ENCODE data around the gene PHKG2.

The PHKG2 gene

DNA sequence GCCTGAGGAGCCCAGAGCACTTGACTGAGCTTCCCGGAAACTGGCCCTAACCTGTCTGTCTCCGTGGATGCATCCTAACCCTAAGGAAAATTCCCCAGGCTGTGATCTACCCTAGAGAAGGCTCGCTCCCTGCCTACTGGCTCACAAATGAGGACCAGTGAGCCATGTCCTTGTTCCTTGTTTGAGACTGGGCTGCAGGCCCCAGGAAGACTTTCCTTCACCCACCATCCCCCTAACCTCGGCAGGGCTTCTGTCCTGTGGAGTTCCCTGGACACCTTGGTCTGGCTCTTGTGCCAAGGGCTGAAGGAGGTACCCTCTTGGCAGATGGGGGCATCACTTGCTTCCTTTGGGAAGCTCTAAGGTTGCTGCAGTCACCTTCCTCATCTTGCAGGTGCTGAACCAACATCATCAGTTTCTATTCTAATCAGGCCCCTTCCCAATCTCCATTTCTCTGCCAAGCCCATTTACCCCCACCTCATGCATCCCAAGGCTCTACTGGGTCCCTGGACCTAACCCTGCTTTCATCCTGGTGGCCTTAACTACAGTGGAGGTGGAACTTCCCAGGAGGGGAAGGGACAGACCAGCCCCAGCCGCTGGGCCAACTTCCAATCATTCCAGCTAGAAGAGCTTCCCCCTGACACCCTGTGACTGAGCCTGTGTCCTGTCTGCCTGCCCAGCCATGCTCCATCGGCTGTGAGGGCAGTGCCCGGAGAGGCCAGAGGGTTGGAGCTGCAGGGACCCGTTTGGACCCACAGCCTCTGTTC, 26.3 kb downstream of the PHKG2 start:
- DNase-seq (ENCODE audit: low read depth in 2 of 2) = no peak

DNA sequence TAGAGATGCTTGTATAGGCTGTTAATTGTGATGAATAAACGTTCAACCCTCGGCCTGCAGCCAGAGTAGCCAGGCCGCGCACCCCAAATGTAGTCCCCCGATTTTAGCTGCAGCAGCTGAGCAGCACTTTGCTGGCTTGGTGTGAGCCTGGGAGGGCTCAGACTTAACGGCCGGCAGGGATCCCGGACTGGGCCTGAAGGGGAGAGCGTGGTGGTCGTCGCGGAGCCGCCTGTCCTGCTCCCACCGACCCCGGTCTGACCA, 26.8 kb downstream of the PHKG2 start:
- DNase-seq (ENCODE audit: low read depth in 2 of 2) = no peak

DNA sequence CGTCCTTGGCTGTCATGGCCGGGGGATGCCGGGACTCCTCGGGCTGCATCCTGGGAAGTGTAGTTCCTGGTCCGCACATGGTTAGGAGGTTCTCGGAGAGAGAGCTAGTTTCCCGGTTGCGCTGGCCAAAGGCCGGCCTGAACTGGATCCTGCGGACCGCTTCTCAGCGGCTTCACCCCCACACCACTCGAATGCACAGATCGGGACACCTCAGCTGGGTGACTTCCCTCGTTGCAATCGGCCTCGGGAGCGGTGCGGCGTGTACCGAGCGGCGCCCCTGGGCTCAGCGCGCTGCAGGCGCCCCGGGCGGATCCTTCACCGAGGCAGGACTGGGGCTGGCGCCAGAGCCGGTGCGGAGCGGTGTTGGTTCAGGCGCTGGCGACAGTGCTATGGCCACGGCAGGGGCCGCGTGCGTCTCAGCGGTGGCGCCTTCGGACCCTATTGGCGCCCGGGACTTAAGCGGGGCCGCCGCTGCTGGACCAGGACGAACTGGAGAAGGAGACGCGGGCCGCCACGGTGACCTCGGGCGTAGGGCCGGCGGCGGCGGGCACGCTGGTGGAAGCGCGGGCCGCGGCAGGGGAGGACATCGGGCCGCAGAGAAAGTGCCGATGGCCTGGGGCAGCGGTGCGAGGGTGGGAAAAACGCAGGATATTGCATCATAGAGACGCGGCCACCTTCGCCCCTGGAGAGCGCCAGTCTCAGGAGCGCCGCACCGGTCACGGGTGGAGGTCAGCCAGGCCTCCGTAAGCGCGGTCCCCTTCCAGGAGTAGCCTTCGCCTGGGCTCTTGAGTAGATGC, 27.4 kb downstream of the PHKG2 start:
- DNase-seq (ENCODE audit: low read depth in 2 of 2) = peak; percentile 28 to 42

DNA sequence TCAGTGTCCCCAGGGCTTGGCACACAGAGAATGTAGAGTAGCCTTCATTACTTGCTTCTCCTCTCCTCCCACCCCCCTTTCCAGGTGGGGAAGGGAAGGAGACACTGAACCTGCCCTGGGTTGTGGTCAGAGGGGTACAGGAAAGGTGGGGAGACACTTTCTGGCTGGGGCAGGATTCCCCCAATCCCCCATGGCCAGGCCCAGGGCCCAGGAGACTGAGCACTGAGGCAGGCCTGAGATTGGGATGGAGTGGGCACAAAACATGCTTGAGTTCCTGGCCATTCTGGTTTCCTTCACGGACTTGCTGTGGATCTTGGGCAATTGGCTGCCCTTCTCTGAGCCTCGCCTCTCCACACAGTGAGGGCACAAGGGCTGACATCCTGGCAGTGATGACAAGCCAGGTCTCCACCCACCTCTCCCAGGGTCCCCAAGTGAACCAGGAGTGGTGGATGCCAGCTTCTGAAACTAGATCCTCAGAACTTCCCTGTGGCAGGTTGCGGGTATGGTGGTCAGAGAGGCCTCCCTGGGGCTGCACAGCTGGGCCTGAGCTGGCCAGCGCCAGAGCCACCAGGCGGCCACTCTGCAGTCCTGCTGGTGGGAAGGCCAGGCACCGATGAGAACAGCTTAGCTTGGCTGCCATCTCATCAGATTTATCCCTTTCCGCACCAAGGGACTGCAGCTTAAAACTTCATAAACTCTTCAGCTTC, 29.5 kb downstream of the PHKG2 start:
- DNase-seq (ENCODE audit: low read depth in 2 of 2) = no peak

DNA sequence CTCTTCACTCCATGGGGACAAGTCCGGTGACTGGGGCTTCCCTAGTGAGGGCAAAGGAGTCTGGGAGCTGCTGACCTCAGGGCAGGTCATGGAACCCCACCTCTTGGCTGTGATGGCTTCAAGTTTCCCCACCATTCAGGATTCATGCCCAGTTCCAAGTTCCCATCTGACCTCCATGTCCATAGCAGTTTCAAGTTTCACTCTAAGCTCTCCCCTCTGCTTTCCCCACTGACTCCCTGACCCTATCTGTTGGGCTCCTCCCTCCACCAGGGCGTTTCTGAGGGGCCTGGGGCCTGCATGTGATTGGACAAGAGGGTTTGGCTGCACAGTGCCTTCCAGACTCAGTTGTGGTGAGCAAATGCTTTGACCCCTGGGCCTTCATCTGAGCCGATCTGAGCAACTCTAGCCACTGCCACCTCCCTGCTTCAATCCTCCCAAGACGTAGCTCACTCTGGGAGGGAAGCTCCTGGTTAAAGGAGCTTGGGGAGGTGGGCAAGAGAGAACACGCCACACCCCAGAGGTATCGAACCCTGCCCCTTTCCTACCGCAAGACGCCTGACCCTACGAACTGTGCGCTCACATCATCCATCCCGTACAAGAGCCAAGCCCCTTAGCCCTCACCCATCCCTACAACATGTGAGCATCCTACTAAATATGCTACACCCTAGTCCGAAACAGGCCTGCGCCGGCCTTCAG, 30.5 kb downstream of the PHKG2 start:
- DNase-seq (ENCODE audit: low read depth in 2 of 2) = no peak

DNA sequence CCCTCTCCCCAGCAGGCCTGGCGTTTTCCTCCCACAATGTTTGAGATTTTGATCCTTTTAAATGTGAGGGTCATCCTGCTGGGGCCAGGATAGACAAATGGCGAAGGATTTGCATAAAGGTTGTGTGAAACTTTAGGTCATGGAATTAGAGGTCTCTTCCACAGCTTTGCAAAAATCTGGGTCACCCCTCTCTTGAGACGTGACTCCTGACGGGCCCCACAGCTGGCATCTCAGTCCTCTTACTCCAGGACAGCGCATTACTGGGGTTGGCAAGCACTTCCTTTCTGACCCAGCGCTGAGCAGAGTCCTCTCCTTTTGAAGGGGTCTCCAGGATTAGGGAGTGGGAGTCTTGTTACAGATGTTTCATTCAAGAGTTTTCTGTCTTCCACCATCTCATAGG, 31.4 kb downstream of the PHKG2 start:
- no peak for DNase-seq (ENCODE audit: low read depth in 2 of 2)

DNA sequence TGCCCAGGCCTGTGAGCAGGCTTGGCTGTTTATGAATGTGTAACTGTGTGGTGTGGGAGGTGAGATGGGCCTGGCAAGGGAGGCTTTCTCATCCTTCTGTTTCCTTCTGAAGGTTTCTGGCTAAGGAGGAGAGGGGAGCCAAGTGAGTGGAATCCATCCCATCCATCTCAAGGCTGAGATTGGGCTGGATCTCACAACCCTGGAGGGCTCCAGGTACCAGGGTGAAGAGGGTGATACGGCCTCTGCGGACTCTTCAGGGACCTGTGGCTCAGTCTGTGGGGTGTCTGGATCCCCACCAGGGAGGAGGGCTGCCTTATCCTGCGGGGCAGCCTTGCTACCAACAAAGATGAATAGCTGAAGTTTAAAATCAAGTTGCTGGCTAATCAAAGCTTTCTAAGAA, 31.8 kb downstream of the PHKG2 start:
- DNase-seq (ENCODE audit: low read depth in 2 of 2) = no peak

DNA sequence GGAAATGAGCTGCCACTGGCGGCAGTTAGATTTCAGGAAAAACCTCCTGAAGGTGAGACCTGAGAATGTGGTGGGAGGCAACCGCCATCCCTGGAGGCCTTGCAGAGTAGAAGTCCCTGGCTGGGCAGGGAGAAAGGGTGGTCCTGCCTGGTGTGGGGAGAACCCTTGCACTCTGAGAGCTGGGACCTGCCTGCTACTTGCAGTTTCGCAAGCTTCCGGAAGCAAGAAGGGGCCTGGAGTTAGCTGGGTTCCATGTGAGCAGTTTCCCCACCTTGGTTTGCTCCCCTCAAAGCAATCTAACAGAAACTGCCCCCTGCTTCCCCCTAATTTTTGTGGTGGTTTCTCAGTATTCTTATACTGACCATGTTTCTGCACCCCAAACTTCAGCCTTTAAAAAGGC, 32.3 kb downstream of the PHKG2 start:
- no peak for DNase-seq (ENCODE audit: low read depth in 2 of 2)

DNA sequence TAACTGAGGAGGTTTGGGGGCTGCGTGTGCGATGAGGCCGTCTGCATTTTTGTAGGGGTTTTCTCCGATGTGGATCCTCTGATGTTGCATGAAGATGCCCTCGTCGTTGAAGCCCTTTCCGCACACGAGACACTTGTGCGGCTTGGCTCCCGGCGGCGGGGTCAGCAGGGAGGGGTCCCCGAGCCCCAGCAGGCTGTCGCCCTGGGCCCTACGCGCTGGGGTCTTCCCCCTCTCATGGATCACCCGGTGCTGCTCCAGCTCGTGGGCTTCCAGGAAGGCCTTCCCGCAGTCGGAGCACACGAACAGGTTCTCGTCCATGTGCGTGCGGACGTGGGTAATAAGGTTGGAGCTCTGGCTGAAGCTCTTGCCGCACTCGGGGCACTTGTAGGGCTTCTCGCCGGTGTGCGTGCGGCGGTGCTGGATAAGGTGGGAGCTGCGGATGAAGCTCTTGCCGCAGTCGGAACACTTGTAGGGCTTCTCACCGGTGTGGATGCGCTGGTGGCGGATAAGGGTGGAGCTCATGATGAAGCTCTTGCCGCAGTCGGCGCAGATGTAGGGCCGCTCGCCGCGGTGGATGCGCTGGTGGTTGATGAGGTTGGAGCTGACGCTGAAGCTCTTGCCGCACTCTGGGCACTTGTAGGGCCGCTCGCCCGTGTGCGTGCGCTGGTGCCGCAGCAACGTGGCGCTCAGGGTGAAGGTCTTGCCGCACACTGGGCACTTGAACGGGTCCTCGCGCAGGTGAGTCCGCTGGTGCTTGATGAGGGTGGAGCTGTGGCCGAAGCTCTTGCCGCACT, 34.5 kb downstream of the PHKG2 start:
- no peak for DNase-seq (ENCODE audit: low read depth in 2 of 2)

DNA sequence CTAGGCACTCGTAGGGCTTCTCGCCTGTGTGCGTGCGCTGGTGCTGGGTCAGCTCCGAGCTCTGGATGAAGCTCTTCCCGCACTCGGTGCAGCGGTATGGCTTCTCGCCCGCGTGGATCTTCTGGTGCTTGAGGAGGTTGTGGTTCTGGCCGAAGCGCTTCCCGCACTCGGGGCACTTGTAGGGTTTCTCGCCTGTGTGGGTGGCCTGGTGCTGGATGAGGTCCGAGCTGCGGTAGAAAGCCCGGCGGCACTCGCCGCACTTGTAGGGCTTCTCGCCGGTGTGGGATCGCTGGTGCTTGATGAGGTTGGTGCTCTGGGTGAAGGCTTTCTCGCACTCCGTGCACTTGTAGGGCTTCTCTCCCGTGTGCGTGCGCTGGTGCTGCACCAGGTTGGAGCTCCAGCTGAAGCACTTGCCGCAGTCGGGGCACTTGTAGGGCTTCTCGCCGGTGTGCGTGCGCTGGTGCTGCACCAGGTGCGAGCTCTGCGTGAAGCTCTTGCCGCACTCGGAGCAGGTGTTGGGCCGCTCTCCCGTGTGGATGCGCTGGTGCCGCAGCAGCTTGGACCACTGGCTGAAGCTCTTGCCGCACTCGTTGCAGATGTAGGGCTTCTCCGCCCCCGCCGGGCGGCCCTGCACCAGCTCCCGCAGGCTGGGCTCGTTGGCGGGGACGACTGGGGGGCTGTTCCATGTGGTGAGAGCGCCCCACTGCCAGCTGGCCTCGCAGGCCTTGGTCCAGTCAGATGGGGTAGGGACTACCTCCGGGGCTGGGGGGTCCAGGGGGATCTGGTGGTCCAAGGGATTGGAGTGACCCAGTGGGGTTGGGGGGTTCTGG, 35.3 kb downstream of the PHKG2 start:
- no peak for DNase-seq (ENCODE audit: low read depth in 2 of 2)

DNA sequence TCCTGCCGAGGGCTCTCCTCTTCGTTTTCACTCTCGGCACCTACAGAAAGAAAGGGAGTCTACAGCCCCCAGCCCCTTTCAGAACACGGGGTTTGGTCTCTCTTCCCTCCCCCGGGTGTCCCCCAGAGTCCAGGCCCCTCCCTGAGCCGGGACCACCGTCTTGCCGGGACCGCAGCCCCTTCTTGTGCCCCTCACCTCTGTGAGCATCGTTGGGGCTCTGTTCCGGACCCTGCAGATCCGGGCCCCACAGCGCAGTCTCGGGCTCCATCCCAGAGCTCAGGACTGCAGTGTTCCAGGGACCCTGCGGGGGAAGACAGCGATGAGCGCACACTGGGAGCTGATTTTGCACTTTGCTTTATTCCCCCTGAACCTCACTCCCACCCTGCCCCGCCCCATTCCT, 36.0 kb downstream of the PHKG2 start:
- DNase-seq (ENCODE audit: low read depth in 2 of 2) = no peak

DNA sequence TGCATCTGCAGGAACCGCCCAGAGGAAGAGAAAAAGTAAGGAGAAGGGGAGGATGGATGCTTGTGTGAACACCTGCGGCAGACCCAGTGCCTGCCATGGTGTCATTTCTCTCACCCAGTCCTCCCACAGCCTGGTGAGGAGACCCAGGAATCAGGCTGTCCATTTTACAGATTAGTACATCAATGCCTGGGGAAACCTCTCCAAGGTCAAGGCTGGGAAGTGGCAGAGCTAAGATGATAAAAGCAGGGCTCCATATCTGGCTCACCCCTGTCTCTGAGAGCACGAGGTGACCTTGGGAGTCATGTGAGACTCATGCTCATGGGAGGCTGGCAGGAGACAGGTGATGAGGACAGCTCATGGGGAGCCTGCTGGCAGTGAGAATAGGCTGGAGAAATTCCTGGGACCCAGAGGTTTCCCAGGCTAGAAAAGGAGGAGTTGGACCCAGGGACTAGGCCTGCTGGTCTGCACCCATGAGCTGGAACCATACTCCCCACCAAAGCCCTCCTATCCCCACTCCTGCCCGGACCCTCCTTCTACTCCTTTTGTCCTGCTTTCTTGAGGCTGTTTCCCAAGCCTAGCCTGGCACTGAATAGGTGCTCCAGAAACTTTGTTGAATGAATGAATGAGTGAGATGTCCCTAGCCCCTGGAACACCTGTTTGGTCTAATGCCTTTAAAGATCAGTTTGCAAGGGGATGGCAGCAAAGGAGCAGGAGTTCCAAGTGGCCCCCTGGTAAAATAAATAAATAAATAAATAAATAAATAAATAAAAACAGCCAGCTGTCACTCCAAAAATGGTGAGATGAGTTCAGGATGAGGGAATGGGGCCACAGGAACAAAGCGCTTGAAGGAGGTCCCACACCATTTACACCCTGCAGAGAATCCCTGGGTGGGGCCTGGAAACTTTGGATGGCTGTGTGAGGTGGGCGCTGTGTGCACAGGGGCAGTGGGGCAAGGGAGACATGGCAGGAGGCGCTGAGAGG, 37.2 kb downstream of the PHKG2 start:
- no peak for DNase-seq (ENCODE audit: low read depth in 2 of 2)

DNA sequence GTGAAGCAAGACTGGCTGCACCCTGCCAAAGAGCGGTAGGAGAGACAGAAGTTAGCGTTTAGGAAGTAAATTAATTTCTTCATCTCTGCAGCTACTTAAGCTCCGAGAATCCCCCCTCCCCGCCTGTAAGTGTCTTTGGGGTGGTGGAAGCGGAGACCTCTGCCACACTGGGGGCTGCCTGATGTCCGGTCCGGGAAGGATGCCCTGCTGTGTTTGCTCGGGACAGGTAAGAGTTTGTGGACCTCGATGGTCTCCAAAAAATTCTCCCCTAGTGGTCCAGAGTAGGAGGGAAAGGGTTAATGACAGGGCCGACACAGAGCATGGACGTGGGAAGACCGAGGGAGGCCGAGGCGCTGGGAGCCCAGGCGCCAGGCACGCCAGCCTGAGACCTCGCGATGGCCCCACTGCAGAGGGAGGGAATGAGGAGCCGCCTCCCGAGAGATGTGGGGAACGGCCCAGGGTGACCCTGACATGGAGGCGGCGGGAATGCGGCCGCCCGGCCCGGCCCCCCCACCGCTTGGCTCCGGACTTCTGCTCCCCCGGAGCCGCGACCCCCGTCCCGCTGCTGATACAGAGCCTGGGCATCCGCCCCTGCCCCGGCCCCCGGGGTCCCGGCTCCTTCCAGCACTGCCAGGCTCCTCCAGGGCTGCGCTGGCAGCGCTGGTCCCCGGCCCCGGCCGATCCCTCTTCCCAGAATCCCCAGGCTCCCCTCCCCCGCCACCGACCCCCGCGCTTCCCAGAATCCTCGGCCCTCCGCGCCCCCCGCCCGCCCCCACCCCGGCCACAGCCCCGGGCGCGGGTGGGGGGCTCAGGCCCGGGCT, 38.1 kb downstream of the PHKG2 start:
- DNase-seq (ENCODE audit: low read depth in 2 of 2) = no peak

DNA sequence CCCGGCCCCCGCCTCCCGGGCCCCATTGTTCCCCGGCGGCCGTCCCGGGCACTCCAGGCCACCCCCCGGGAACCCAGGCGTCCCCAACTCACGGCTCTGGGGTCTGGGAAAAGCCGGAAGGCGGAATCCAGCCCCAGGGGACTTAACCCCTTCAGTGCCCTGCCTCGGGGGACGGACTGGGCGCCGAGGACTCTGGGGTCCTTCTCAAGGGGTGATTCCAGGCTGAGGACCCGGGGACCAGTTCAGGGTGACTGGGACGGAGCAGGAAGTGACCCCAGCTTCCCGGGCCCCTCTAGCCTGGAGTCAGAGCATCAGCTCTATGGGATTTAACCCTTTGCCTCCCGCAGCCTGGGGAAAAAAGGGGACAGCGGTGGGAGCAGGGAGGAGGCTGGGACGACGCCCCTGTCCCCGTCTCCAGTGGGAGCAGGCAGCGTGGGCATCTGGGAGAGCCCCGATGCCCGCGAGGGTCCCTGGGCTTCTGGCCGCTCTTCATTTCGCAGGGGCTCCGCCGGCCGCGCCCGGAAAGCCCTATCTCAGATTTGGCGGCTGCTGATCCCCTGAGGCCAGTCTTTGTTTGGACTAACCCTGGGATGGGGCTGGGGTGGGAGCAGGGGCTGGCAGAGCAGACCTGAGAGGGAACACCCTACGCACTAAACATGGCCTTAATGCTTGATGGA, 38.8 kb downstream of the PHKG2 start, which contains the start of gene ZNF629:
Gene ZNF629, minus strand, starts transcription at position 270 of the 677 bp plus-strand sequence. CDS start 2,723 bp downstream, outside the sequence.
- DNase-seq (ENCODE audit: low read depth in 2 of 2) = no peak

DNA sequence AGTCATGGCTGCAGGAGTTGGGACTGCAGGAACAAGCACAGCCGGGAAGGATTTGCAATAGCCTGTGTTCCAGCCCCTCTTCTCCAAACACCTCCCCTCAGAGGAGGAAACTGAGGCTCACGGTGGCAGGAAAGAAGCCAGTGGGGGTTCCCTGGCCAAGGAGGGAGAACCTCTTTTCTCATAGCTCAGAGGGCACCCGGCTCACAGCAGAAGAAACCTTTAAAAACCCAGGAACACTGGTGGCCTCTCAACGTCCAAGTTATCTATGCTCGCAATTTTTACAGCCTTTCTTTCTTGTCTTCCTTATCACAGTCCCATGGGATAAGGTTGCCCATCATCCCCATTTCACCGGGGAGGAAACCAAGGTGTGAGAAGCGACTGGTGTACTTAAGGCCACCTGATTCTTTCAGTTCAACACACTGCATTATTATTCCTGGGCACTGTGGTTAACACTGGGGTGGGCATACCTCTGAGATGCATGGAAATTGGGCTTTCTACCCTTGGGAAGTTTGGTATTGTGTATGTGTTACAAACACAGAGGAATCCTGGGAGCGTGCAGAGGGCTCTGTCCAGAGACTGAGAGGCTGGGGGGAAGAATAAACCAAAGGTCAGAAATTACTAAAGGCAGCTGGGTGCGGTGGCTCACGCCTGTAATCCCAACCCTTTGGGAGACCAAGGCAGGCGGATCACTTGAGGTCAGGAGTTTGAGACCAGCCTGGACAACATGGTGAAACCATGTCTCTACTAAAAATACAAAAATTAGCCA, 39.6 kb downstream of the PHKG2 start:
- DNase-seq (ENCODE audit: low read depth in 2 of 2) = no peak

DNA sequence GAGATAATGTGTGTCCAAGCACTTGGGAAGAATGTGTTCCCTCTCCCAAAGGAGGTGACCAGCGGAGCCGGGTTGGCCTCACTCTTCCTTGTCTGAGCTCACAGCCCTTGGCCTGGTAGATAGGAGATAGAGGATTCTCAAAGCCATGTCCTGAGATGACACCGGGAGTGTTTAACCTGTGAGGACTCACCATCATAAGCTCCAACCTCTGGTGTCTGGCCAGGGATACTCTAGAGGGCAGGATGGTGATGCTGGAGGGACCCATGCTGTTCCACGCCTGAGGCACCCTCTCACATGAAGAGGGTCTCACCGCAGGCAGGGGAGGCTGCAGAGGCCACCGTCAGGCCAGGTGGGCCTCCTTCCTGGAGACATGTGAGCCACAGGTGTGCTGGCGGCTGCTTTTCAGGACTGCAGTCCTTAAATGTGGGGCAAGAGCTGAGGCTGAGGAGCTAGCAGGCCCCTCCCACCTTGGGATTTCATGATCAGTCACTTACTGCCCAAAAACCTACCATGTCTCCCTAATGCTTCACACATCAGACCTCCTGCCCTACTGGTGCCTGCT, 45.4 kb downstream of the PHKG2 start:
- DNase-seq (ENCODE audit: low read depth in 2 of 2) = no peak

DNA sequence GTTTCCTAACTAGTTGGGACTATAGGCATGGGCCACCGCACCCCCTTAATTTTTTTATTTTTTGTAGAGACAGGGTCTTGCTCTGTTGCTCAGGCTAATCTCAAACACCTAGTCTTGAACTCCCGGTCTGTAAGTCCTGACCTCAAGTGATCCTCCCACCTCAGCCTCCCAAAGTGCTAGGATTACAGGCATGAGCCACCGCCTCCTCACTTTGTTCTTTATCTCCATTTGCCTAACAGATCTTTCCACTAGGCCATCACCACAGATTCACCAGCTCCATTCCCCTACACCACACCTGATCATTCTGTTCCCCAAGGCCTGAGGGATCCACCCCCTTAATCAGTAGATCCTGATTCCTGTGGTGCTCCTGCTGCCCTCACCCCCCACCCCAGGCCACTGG, 46.4 kb downstream of the PHKG2 start:
- no peak for DNase-seq (ENCODE audit: low read depth in 2 of 2)

Measured in stimulated activated CD8-positive, alpha-beta memory T cell treated with anti-CD3 and anti-CD28 coated beads, Interleukin-7, amount 100 ng/mL, for 4 hours (primary cell).